Stomach (tissue), 9 donors: ENCODE results near the gene PSMG2. TPM values are rescaled to one million over a fixed set of nuclear protein-coding genes. Genes with fewer than 3 reads are reported as not detected.

Source experiments
- DNase-seq, 2 donors: peaks; one replicate each; pipeline versions ENCODE4 v3.0.0 to v3.0.0-alpha.2; 2013 to 2019
- H3K27ac ChIP-seq, 5 donors: fragments of 200-600 bp in 4 of 5; sonication (generic) in 4 of 5; one replicate each; pipeline ENCODE4 v1.5.1; 2013 to 2019; ENCODE audit warnings: mild to moderate bottlenecking in 1 of 5, moderate library complexity in 1 of 5
- H3K27me3 ChIP-seq, 3 donors: fragments of 200-600 bp; sonication (generic); one replicate each; pipeline ENCODE4 v1.5.1; 2017 to 2019; ENCODE audit warnings: mixed run types in 1 of 3
- H3K36me3 ChIP-seq, 4 donors: fragments of 200-600 bp; sonication (generic); 1 replicate in 3 of 4; 2 replicates in 1 of 4; pipeline ENCODE4 v1.5.1; 2016 to 2019
- H3K4me1 ChIP-seq, 4 donors: fragments of 200-600 bp; sonication (generic); one replicate each; pipeline ENCODE4 v1.5.1; 2016 to 2019
- H3K4me3 ChIP-seq, 4 donors: fragments of 200-600 bp; sonication (generic) in 3 of 4; one replicate each; pipeline ENCODE4 v1.5.1; 2016 to 2019; ENCODE audit warnings: mild to moderate bottlenecking in 1 of 4
- H3K9me3 ChIP-seq, 4 donors: fragments of 200-600 bp; sonication (generic); one replicate each; pipeline ENCODE4 v1.5.1; 2016 to 2019
- EP300 ChIP-seq: sonication (generic); formaldehyde crosslinking; IDR thresholded peaks from one replicate; pipeline ENCODE4 v1.6.1; 2017; ENCODE audit warnings: antibody characterized with exemption
- POLR2A ChIP-seq, 4 donors: fragments of 450-650 bp; IDR thresholded peaks; one replicate each; pipeline ENCODE4 v1.6.1; 2016; ENCODE audit warnings: antibody characterized with exemption in 4 of 4, control low read depth in 2 of 4, mild to moderate bottlenecking in 1 of 4, moderate library complexity in 1 of 4
- POLR2AphosphoS5 ChIP-seq, 3 donors: sonication (generic); formaldehyde crosslinking; IDR thresholded peaks; one replicate each; pipeline ENCODE4 v1.6.1; 2016; ENCODE audit warnings: antibody characterized with exemption in 3 of 3
- WGBS, 5 donors: extraction: QIAGEN DNeasy Blood & Tissue Kit in 3 of 5; methylation state at CpG; one replicate each; pipeline versions ENCODE4 v1.1.5 to v1.1.7; 2013 to 2018; 5-methylcytosine and 5-hydroxymethylcytosine counted together
- intact Hi-C: fragments of 100-400 bp; cut with DNase I; formaldehyde crosslinking; loops from one replicate; pipeline ENCODE4 v1.15.1; 2023; ENCODE audit warnings: low total_unique reads
- polyA plus RNA-seq, 3 donors: library from polyadenylated mRNA; stranded (reverse); fragments of 200-250 nt; gene quantifications; one replicate each; pipeline ENCODE4 v1.2.3, GENCODE V29; 2013
- total RNA-seq, 5 donors: library from RNA; depleted of rRNA; stranded (reverse); fragments of >200 nt; gene quantifications; one replicate each; pipeline versions ENCODE4 v1.1.0 to v1.2.3, GENCODE V29; 2014 to 2016
- TF ChIP-seq, protein P1 (sequence below), 7 experiments: fragments of 450-650 bp in 4 of 7; fragments of 200-600 bp in 3 of 7; sonication (generic) in 3 of 7; IDR thresholded peaks; one replicate each; pipeline ENCODE4 v1.5.1; 2016 to 2019; ENCODE audit warnings: antibody characterized with exemption in 7 of 7, control low read depth in 2 of 7, mild to moderate bottlenecking in 1 of 7
- donor health status: healthy with polysubstance abuse.
- donor health status: Bipolar disorder and iron deficiency.
- donor health status: healthy.

Gene PSMG2
- total and polyA plus RNA-seq, 8 donors, result 11.6 to 106 (median 62.6) TPM

DNA sequence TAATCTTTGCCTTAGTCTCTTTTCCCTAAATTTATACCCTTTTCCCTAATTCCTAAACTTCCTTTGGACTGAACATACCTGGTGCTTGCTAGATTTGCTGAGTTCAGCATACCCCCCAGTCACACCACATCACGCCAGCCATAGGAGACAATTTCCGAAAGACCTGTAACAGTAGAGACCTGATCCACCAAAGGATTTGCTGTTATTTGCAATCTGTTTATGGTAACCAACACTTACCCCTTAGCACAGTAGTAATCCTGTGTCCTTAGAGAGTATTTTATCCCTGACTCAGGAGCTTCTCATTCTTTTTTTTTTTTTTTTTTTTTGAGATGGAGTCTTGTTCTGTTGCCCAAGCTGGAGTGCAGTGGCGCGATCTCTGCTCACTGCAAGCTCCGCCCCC lies 8.6 kb downstream of the PSMG2 start:
- Histone ChIP-seq H3K27me3 (no peaks in the 10 kb centered on the region), H3K4me1 (peaks cover 0 to 4% (median 0%) of the 10 kb centered on the region in 4 donors), H3K36me3 (peaks cover 70 to 99% (median 98%) of the 10 kb centered on the region in 4 donors), H3K9me3 (no peaks in the 10 kb centered on the region), H3K4me3 (no peak overlapping the region), H3K27ac (no peak overlapping the region)
- intact Hi-C loops, result no loop called here
- DNase-seq, result no peak
- 93 to 99% (median 96%) methylated on average over 5 of the region's 5 CpGs for WGBS, 5 donors
- no peak for TF ChIP-seq POLR2AphosphoS5 (IDR thresholded peaks at IDR 0.05)
- TF ChIP-seq POLR2A (IDR thresholded peaks at IDR 0.05), result no peak
- no peak for TF ChIP-seq EP300
- TF ChIP-seq, protein P1, sequence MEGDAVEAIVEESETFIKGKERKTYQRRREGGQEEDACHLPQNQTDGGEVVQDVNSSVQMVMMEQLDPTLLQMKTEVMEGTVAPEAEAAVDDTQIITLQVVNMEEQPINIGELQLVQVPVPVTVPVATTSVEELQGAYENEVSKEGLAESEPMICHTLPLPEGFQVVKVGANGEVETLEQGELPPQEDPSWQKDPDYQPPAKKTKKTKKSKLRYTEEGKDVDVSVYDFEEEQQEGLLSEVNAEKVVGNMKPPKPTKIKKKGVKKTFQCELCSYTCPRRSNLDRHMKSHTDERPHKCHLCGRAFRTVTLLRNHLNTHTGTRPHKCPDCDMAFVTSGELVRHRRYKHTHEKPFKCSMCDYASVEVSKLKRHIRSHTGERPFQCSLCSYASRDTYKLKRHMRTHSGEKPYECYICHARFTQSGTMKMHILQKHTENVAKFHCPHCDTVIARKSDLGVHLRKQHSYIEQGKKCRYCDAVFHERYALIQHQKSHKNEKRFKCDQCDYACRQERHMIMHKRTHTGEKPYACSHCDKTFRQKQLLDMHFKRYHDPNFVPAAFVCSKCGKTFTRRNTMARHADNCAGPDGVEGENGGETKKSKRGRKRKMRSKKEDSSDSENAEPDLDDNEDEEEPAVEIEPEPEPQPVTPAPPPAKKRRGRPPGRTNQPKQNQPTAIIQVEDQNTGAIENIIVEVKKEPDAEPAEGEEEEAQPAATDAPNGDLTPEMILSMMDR (IDR thresholded peaks at IDR 0.05), result no peak

DNA sequence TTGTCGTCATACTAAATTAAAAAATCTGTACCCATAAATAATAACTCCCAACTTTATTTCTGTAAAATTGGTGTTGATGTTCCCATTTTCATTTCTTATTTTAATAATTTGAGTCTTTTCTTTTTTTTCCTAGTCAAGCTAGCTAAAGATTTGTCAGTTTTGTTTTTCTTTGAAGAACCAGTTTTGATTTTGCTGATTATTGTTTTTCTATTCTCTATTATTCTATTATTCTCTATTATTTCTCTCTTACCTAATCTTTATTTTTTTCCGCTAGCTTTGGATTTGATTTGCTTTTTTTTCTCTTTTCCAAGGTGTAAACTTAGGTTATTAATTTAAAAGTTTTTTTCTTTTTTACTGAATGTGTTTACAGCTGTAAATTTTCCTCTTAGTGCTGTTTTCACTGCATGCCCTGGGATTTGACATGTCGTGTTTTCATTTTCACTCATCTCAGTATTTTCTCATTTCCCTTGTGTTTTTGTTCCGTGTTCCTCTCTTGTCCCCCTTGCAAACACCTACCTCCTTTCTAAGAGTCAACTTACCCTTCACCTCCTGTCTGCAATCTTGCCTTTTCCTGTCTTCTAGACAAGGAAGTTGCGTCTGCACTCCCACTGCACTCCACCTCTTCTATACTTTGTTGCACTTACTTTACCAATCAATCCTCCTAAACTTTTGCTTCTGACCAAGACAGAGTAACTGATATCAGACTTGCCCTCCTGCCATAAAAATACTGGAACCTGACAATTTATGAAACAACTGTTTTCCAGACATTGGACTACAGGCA lies 18.8 kb downstream of the PSMG2 start:
- no peak for TF ChIP-seq POLR2AphosphoS5 (IDR thresholded peaks at IDR 0.05)
- no peak for TF ChIP-seq POLR2A (IDR thresholded peaks at IDR 0.05)
- TF ChIP-seq, protein P1 (IDR thresholded peaks at IDR 0.05), result no peak
- TF ChIP-seq EP300, result no peak
- Histone ChIP-seq H3K27ac (no peak overlapping the region), H3K36me3 (peaks cover 46 to 100% (median 98%) of the 10 kb centered on the region in 4 donors), H3K4me3 (no peak overlapping the region), H3K27me3 (no peaks in the 10 kb centered on the region), H3K4me1 (no peaks in the 10 kb centered on the region), H3K9me3 (no peaks in the 10 kb centered on the region)
- DNase-seq, result no peak
- intact Hi-C loops, result no loop called here
- WGBS, 5 donors, result 83 to 90% (median 87%) methylated on average over 5 of the region's 5 CpGs

DNA sequence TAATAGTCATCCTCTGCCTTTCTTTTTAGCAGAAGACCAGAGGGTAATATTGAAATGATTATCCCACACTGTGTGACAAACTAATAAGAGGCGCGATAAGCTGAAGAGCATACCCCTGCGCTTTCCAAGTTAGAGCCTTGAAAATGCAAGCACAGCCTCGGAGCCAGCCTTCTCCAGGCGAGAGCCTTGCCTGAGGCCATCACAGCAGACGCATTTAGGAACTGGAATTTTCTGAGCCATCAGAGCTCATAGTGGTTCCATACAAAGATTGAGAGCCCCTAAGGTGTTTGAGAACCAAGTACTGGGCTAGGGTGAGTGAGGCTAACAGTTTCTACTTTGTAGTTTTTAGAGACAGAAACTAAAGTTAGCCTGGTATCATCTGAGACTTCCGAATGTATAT lies 19.9 kb downstream of the PSMG2 start:
- TF ChIP-seq, protein P1 (IDR thresholded peaks at IDR 0.05), result no peak
- TF ChIP-seq EP300, result no peak
- WGBS, 5 donors, result 84 to 94% (median 85%) methylated on average over 7 of the region's 7 CpGs
- intact Hi-C loops, result no loop called here
- H3K9me3 ChIP-seq, result no peaks in the 10 kb centered on the region
- no peaks in the 10 kb centered on the region for H3K27me3 ChIP-seq
- no peak overlapping the region for H3K27ac ChIP-seq
- no peak overlapping the region for H3K4me3 ChIP-seq
- no peaks in the 10 kb centered on the region for H3K4me1 ChIP-seq
- H3K36me3 ChIP-seq, result peaks cover 46 to 93% (median 92%) of the 10 kb centered on the region in 4 donors
- DNase-seq, result no peak

- Histone ChIP-seq H3K36me3 (peaks cover 35 to 57% (median 56%) of the 10 kb centered on the region in 4 donors), H3K4me3 (no peak overlapping the region), H3K27ac (no peak overlapping the region), H3K27me3 (no peaks in the 10 kb centered on the region), H3K4me1 (no peaks in the 10 kb centered on the region), H3K9me3 (no peaks in the 10 kb centered on the region)
- TF ChIP-seq POLR2A (IDR thresholded peaks at IDR 0.05) (no peak), POLR2AphosphoS5 (IDR thresholded peaks at IDR 0.05) (no peak), EP300 (no peak)
- TF ChIP-seq, protein P1 (IDR thresholded peaks at IDR 0.05), result no peak
- DNase-seq, result no peak
- 61 to 70% (median 69%) methylated on average over 4 of the region's 4 CpGs for WGBS, 5 donors
- intact Hi-C loops, result no loop called here
These were observed 23.5 kb downstream of the PSMG2 start for GRCh38 chr18:12726331-12726730.
